ENCODE data around the gene ANKUB1. TPM values are rescaled to one million over a fixed set of nuclear protein-coding genes. Genes with fewer than 3 reads are reported as not detected.

Gene ANKUB1
- total RNA-seq, 4 donors from 2014 or later, result not detected

DNA sequence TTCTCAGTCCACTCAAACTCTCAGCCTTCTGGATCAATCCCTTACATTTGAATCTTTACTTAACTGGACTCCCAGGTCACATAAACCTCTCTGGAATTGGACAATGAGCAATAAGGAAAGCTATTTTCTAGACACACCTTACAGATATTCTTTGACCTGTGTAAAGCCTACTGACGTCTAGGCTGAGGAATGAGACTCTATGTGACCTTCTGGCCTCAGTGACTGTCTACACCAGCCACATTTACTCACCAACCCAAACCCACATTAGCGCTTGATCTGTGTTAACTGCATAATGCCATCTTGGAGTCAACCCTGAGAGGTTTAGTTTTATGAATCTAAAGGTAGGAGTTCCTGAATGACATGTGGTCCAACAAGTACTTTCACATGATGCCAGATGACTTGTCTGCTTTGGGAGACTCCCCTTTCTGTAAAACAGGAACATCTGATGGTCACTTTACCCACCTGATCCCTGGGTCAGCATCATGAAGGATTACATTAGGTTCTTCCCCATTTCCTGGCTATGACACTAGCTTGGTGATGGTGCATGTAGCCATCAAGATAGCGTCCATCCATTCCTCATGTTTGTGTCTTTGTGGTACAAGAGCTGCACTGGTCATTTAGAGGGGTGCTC, 28.7 kb downstream of the ANKUB1 start:
- H3K4me1 ChIP-seq, result no peaks in the 10 kb centered on the region
- DNase-seq, result no peak
- H3K27me3 ChIP-seq, result no peaks in the 10 kb centered on the region
- intact Hi-C loops (cut with DNase I), result no loop called here
- H3K9me3 ChIP-seq, result no peaks in the 10 kb centered on the region
- no peak overlapping the region for H3K27ac ChIP-seq
- 81 to 83% methylated on average over 3 of the region's 3 CpGs for WGBS, 2 donors
- TF ChIP-seq CTCF (IDR thresholded peaks at IDR 0.05) (no peak), POLR2A (IDR thresholded peaks at IDR 0.05) (no peak)
- H3K4me3 ChIP-seq (replicated peaks in 1 of 3), result no peak overlapping the region
- no peaks in the 10 kb centered on the region for H3K36me3 ChIP-seq

DNA sequence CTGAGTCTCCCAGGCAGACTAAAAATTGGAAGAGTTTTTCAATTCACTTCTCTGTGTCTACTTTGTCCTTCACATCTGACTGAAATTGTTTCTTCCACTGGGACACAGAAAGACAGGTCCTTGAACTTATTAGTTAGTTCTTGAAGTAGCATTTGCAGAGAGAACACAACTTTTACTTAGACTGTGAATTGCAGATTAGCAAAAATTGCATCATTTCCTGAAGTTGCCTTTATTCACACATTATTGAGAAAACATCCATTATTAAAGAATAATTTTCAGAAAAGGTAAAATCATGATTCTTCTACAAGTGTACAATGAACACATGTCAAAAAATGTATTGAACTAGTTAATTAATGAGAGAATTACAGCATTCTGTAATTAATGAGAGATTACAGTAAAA, 38.6 kb downstream of the ANKUB1 start:
- TF ChIP-seq POLR2A (IDR thresholded peaks at IDR 0.05), result no peak
- no peak for TF ChIP-seq CTCF (IDR thresholded peaks at IDR 0.05)

DNA sequence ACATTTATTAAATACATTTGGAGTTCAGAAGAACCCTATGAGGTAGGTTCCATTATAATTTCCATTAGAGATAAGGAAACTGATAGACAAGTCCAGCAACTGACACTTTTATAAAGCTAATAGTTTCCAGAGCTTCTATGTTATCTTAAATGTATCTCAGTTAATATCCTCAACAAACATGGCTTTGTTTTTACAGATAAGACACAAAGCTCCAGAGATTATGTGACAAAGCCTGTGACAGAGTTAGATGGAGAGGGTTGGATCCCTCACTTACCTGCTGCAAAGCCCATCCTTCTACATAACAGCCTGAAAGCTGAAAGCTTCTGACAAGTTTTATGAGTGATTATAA, 39.6 kb downstream of the ANKUB1 start:
- H3K9me3 ChIP-seq, result no peaks in the 10 kb centered on the region
- peak overlapping the region in 2 of 3 donors; percentile 57 to 59 for H3K27ac ChIP-seq
- peak overlapping the region; percentile 25 to 65 (median 61) for H3K4me3 ChIP-seq (replicated peaks in 1 of 3)
- H3K27me3 ChIP-seq, result no peaks in the 10 kb centered on the region
- H3K4me1 ChIP-seq, result peaks cover 0 to 6% of the 10 kb centered on the region in 2 donors
- intact Hi-C loops (cut with DNase I), result no loop called here
- H3K36me3 ChIP-seq, result no peaks in the 10 kb centered on the region
- TF ChIP-seq CTCF (IDR thresholded peaks at IDR 0.05) (no peak), POLR2A (IDR thresholded peaks at IDR 0.05) (no peak)
- DNase-seq, result no peak

More for the DNA sequence above, 38.6 kb downstream of the ANKUB1 start:
- Histone ChIP-seq H3K4me3 (replicated peaks in 1 of 3) (no peak overlapping the region), H3K4me1 (peaks cover 0 to 6% of the 10 kb centered on the region in 2 donors), H3K9me3 (no peaks in the 10 kb centered on the region), H3K27me3 (no peaks in the 10 kb centered on the region), H3K36me3 (no peaks in the 10 kb centered on the region), H3K27ac (no peak overlapping the region)
- intact Hi-C loops (cut with DNase I), result no loop called here
- DNase-seq, result no peak

- 0% methylated on average over 33 to 49 of the region's 52 CpGs for WGBS, 2 donors
- peaks cover 0 to 6% of the 10 kb centered on the region in 2 donors for H3K4me1 ChIP-seq
- TF ChIP-seq CTCF (IDR thresholded peaks at IDR 0.05), result peak in 4 of 6 experiments; percentile 6 to 38 (median 26)
- TF ChIP-seq POLR2A (IDR thresholded peaks at IDR 0.05), result peak in 1 of 2 donors; percentile 68
- peak within 1 kb of the TSS; percentile 14 to 59 (median 57) for H3K27ac ChIP-seq
- peaks cover 0 to 4% of the 10 kb centered on the region in 2 donors for H3K36me3 ChIP-seq
- no peaks in the 10 kb centered on the region for H3K27me3 ChIP-seq
- intact Hi-C loops (cut with DNase I), result no loop called here
- peak within 1 kb of the TSS; percentile 25 to 65 (median 61) for H3K4me3 ChIP-seq (replicated peaks in 1 of 3)
- peak; percentile 66 to 69 for DNase-seq
- H3K9me3 ChIP-seq, result no peaks in the 10 kb centered on the region
These were observed 40.1 kb downstream of the ANKUB1 start, which contains the start of gene COMMD2 for GRCh38 chr3:149752051-149752787. Gene COMMD2 (minus strand): TSS chr3:149752489. CDS start chr3:149752444, 45 bp downstream.

DNA sequence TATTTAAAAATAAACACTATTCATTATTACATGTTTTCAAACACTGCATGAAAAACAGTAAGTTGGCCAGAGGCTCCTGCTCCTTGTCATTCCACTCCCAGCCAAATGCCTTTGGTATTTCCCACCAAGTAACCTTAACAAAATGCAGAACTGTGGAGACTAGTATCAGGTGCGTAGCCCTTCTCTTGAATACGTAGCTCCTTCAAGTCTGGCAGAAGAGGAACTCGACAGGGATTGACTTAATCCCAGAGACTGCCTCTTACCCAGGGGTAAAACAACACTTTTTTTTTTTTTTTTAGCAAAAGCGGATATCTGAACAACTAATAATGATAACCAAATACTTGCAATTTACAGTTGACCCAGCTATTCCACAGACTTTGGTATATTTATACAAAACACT, 40.8 kb downstream of the ANKUB1 start:
- H3K4me1 ChIP-seq, result peaks cover 0 to 6% of the 10 kb centered on the region in 2 donors
- H3K36me3 ChIP-seq, result peaks cover 0 to 7% of the 10 kb centered on the region in 2 donors
- TF ChIP-seq POLR2A (IDR thresholded peaks at IDR 0.05), result no peak
- no peaks in the 10 kb centered on the region for H3K9me3 ChIP-seq
- 8 to 9% methylated on average over 4 of the region's 4 CpGs for WGBS, 2 donors
- intact Hi-C loops (cut with DNase I), result no loop called here
- no peaks in the 10 kb centered on the region for H3K27me3 ChIP-seq
- H3K27ac ChIP-seq, result peak overlapping the region in 2 of 3 donors; percentile 57 to 59
- peak overlapping the region; percentile 25 to 65 (median 61) for H3K4me3 ChIP-seq (replicated peaks in 1 of 3)
- DNase-seq, result no peak

Measured in thyroid gland (tissue), 4 donors.